ENCODE measurements around the gene PTRH2. TPM values are rescaled to one million over a fixed set of nuclear protein-coding genes. Genes with fewer than 3 reads are reported as not detected.

Gene PTRH2
- polyA plus RNA-seq, 4 donors = 8.6 to 29.9 (median 20.0) TPM

DNA sequence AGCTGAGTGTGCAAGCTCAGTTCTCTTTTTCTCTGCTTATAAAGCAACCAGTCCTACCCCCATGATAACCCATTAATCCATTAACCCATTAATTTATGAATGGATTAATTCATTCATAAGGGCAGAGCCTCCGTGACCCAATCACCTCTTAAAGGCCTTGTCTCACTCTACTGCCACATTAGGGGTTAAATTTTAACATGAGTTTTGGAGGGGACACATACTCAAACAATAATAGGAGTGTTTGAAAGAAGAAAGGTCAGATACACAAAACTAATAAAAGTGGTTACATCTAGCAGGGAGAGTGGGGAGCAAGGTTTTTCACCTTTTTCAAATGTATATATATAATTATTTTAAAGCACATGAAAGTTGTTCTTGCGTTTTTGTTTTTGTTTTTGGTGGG is 7.0 kb upstream of the PTRH2 start:
- Histone ChIP-seq H3K9me3 (ENCODE audit: control insufficient read depth in 2 of 2, insufficient read depth in 1 of 2, low read depth in 1 of 2, low read length in 1 of 2) (no peaks in the 10 kb centered on the region), H3K27me3 (ENCODE audit: control insufficient read depth in 3 of 3, insufficient read depth in 3 of 3, low read length in 3 of 3) (no peaks in the 10 kb centered on the region), H3K36me3 (ENCODE audit: control insufficient read depth in 3 of 3, insufficient read depth in 2 of 3, low read depth in 1 of 3, low read length in 3 of 3) (peaks cover 0 to 17% (median 1%) of the 10 kb centered on the region in 3 donors), H3K27ac (ENCODE audit: low read depth in 1 of 3, low read length in 2 of 3) (no peak overlapping the region), H3K4me3 (ENCODE audit: low read depth in 1 of 3, low read length in 3 of 3) (no peak overlapping the region), H3K4me1 (ENCODE audit: control insufficient read depth in 3 of 3, insufficient read depth in 2 of 3, low read depth in 1 of 3, low read length in 2 of 3) (peaks cover 2 to 18% (median 6%) of the 10 kb centered on the region in 3 donors)
- 75 to 91% (median 88%) methylated on average over 2 of the region's 2 CpGs for WGBS, 3 donors
- FAIRE-seq (no peak), DNase-seq (no peak)

DNA sequence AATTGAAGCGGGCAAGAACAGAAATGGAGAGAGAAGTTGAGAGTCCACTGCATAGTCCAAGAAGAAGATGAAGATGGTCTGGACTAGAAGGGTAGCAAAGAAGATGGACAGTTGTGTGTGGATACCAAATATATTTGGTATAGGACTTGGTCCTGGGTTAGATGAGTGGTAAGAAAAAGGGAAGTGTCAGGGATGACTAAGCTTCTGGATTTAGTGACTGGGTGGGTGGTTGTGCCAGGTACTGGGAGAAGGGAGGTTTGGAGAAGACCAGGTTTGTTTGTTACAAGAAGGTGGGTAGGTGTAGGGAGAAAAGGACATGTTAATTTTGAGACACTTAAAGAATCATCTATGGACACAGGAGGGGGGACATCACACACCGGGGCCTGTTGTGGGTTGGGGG is 5.6 kb upstream of the PTRH2 start:
- Histone ChIP-seq H3K27me3 (ENCODE audit: control insufficient read depth in 3 of 3, insufficient read depth in 3 of 3, low read length in 3 of 3) (no peaks in the 10 kb centered on the region), H3K4me1 (ENCODE audit: control insufficient read depth in 3 of 3, insufficient read depth in 2 of 3, low read depth in 1 of 3, low read length in 2 of 3) (peaks cover 2 to 18% (median 6%) of the 10 kb centered on the region in 3 donors), H3K4me3 (ENCODE audit: low read depth in 1 of 3, low read length in 3 of 3) (no peak overlapping the region), H3K9me3 (ENCODE audit: control insufficient read depth in 2 of 2, insufficient read depth in 1 of 2, low read depth in 1 of 2, low read length in 1 of 2) (no peaks in the 10 kb centered on the region), H3K27ac (ENCODE audit: low read depth in 1 of 3, low read length in 2 of 3) (no peak overlapping the region), H3K36me3 (ENCODE audit: control insufficient read depth in 3 of 3, insufficient read depth in 2 of 3, low read depth in 1 of 3, low read length in 3 of 3) (peaks cover 0 to 11% (median 1%) of the 10 kb centered on the region in 3 donors)
- DNase-seq = no peak
- WGBS, 3 donors = 94 to 97% (median 96%) methylated on average over 2 of the region's 2 CpGs
- no peak for FAIRE-seq

DNA sequence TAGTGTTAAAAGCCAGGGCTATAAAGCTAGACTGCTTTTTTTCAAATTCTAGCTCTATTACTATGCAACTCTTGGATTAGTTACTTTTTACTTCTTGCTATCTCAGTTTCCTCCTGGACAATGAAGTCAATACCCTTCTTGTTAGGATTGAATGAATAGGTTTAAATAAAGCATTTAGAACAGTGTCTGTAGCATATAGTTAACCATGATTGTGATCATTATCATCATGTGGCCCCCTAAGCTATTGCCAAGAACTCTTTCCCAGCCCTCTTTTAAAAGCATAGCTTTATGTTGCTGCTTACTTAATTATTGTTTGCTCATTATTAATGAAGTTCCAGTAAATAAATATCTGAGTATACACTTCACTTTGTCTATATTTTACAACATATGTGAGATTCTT is 4.7 kb upstream of the PTRH2 start:
- DNase-seq = no peak
- Histone ChIP-seq H3K4me1 (ENCODE audit: control insufficient read depth in 3 of 3, insufficient read depth in 2 of 3, low read depth in 1 of 3, low read length in 2 of 3) (peaks cover 2 to 18% (median 6%) of the 10 kb centered on the region in 3 donors), H3K27me3 (ENCODE audit: control insufficient read depth in 3 of 3, insufficient read depth in 3 of 3, low read length in 3 of 3) (no peaks in the 10 kb centered on the region), H3K27ac (ENCODE audit: low read depth in 1 of 3, low read length in 2 of 3) (no peak overlapping the region), H3K9me3 (ENCODE audit: control insufficient read depth in 2 of 2, insufficient read depth in 1 of 2, low read depth in 1 of 2, low read length in 1 of 2) (no peaks in the 10 kb centered on the region), H3K4me3 (ENCODE audit: low read depth in 1 of 3, low read length in 3 of 3) (no peak overlapping the region), H3K36me3 (ENCODE audit: control insufficient read depth in 3 of 3, insufficient read depth in 2 of 3, low read depth in 1 of 3, low read length in 3 of 3) (peaks cover 0 to 3% (median 1%) of the 10 kb centered on the region in 3 donors)
- no peak for FAIRE-seq

DNA sequence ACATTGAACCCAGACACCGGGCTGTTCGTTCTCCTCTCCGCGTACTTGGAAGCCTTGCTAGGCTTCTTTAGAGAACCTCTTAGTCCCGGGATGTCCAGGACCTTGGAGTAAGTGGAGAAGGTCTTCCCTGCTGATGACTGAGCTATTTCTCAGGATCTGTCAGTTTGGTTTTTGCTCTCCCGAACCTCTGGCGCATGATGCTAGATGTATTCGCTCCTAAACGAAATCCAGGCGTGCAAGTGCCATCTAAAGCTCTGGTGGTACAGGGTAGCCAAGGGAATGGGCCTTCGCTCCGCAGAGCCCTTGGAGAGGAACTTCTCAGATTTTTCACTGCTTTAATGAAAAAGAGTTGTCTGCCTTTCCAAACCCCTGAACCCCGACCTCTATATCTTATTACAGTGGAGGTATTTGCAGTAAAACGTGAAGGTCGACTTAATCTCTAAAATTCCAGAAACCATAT is 771 bp upstream of the PTRH2 start:
- FAIRE-seq = no peak
- no peak for DNase-seq
- H3K4me3 ChIP-seq (ENCODE audit: low read depth in 1 of 3, low read length in 3 of 3) = peak overlapping the region; percentile 61 to 97 (median 72)
- H3K27me3 ChIP-seq (ENCODE audit: control insufficient read depth in 3 of 3, insufficient read depth in 3 of 3, low read length in 3 of 3) = no peaks in the 10 kb centered on the region
- H3K9me3 ChIP-seq (ENCODE audit: control insufficient read depth in 2 of 2, insufficient read depth in 1 of 2, low read depth in 1 of 2, low read length in 1 of 2) = no peaks in the 10 kb centered on the region
- peaks cover 8 to 17% (median 9%) of the 10 kb centered on the region in 3 donors for H3K4me1 ChIP-seq (ENCODE audit: control insufficient read depth in 3 of 3, insufficient read depth in 2 of 3, low read depth in 1 of 3, low read length in 2 of 3)
- H3K36me3 ChIP-seq (ENCODE audit: control insufficient read depth in 3 of 3, insufficient read depth in 2 of 3, low read depth in 1 of 3, low read length in 3 of 3) = peaks cover 0 to 5% (median 0%) of the 10 kb centered on the region in 3 donors
- 1 to 3% (median 2%) methylated on average over 15 of the region's 15 CpGs for WGBS, 3 donors
- peak overlapping the region; percentile 91 to 98 (median 97) for H3K27ac ChIP-seq (ENCODE audit: low read depth in 1 of 3, low read length in 2 of 3)

GRCh38 chr17:59702304-59702703 is 4.9 kb downstream of the PTRH2 start:
- no peak overlapping the region for H3K4me3 ChIP-seq (ENCODE audit: low read depth in 1 of 3, low read length in 3 of 3)
- H3K27me3 ChIP-seq (ENCODE audit: control insufficient read depth in 3 of 3, insufficient read depth in 3 of 3, low read length in 3 of 3) = no peaks in the 10 kb centered on the region
- peaks cover 1 to 20% (median 3%) of the 10 kb centered on the region in 3 donors for H3K36me3 ChIP-seq (ENCODE audit: control insufficient read depth in 3 of 3, insufficient read depth in 2 of 3, low read depth in 1 of 3, low read length in 3 of 3)
- H3K9me3 ChIP-seq (ENCODE audit: control insufficient read depth in 2 of 2, insufficient read depth in 1 of 2, low read depth in 1 of 2, low read length in 1 of 2) = no peaks in the 10 kb centered on the region
- no peak for FAIRE-seq
- WGBS, 3 donors = 94 to 96% (median 94%) methylated on average over 7 of the region's 7 CpGs
- no peak overlapping the region for H3K27ac ChIP-seq (ENCODE audit: low read depth in 1 of 3, low read length in 2 of 3)
- DNase-seq = no peak
- peaks cover 2 to 6% (median 5%) of the 10 kb centered on the region in 3 donors for H3K4me1 ChIP-seq (ENCODE audit: control insufficient read depth in 3 of 3, insufficient read depth in 2 of 3, low read depth in 1 of 3, low read length in 2 of 3)

GRCh38 chr17:59699786-59700185 is 7.4 kb downstream of the PTRH2 start:
- no peak for FAIRE-seq
- WGBS, 3 donors = 93 to 96% (median 95%) methylated on average over 6 of the region's 6 CpGs

DNA sequence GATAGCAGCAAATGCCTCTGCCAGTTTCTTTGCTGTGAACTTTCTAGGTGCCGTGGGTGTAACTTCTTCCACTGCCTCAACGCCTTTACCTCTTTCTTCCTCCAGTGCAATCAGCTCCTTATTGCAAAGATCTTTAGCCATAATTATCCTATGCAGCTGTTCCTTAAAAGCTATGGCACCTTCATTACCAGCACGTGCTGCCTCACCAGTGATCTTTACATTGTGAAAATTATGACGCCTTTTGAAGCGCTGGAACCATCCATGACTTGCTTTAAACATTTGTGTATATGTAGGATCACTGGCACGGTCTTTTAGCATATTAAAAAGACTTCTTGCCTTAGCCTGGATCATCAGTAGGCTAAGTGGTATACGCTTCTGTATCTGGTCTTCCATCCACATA is 8.0 kb downstream of the PTRH2 start:
- FAIRE-seq (no peak), DNase-seq (no peak)
- Histone ChIP-seq H3K27ac (ENCODE audit: low read depth in 1 of 3, low read length in 2 of 3) (no peak overlapping the region), H3K4me1 (ENCODE audit: control insufficient read depth in 3 of 3, insufficient read depth in 2 of 3, low read depth in 1 of 3, low read length in 2 of 3) (peaks cover 0 to 11% (median 3%) of the 10 kb centered on the region in 3 donors), H3K27me3 (ENCODE audit: control insufficient read depth in 3 of 3, insufficient read depth in 3 of 3, low read length in 3 of 3) (no peaks in the 10 kb centered on the region), H3K9me3 (ENCODE audit: control insufficient read depth in 2 of 2, insufficient read depth in 1 of 2, low read depth in 1 of 2, low read length in 1 of 2) (no peaks in the 10 kb centered on the region), H3K4me3 (ENCODE audit: low read depth in 1 of 3, low read length in 3 of 3) (no peak overlapping the region), H3K36me3 (ENCODE audit: control insufficient read depth in 3 of 3, insufficient read depth in 2 of 3, low read depth in 1 of 3, low read length in 3 of 3) (peaks cover 1 to 25% (median 3%) of the 10 kb centered on the region in 3 donors)
- 95 to 97% (median 97%) methylated on average over 7 of the region's 7 CpGs for WGBS, 3 donors

More at GRCh38 chr17:59699786-59700185, 7.4 kb downstream of the PTRH2 start:
- peaks cover 1 to 25% (median 3%) of the 10 kb centered on the region in 3 donors for H3K36me3 ChIP-seq (ENCODE audit: control insufficient read depth in 3 of 3, insufficient read depth in 2 of 3, low read depth in 1 of 3, low read length in 3 of 3)
- no peaks in the 10 kb centered on the region for H3K27me3 ChIP-seq (ENCODE audit: control insufficient read depth in 3 of 3, insufficient read depth in 3 of 3, low read length in 3 of 3)
- H3K4me3 ChIP-seq (ENCODE audit: low read depth in 1 of 3, low read length in 3 of 3) = no peak overlapping the region
- H3K4me1 ChIP-seq (ENCODE audit: control insufficient read depth in 3 of 3, insufficient read depth in 2 of 3, low read depth in 1 of 3, low read length in 2 of 3) = peaks cover 0 to 11% (median 3%) of the 10 kb centered on the region in 3 donors
- H3K27ac ChIP-seq (ENCODE audit: low read depth in 1 of 3, low read length in 2 of 3) = no peak overlapping the region
- no peaks in the 10 kb centered on the region for H3K9me3 ChIP-seq (ENCODE audit: control insufficient read depth in 2 of 2, insufficient read depth in 1 of 2, low read depth in 1 of 2, low read length in 1 of 2)
- no peak for DNase-seq

DNA sequence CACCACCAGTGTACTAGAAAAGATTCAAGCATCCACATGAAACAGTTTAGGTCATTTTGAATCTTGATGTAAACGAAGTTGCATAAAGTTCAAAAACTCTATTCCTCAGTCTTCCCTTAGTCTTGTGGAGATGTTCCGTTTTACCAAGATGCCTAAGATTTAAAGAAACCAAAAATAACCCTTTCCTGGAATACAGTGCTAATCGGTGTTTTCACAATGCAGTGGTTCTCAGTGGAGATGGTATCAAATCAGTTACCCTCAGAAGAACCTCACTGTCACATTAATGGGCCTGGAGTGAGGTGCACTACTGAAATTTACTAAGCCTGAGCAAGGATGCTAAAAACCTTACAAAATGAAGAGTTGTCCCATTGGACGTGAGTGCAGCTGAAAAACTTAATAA is 9.1 kb downstream of the PTRH2 start:
- Histone ChIP-seq H3K36me3 (ENCODE audit: control insufficient read depth in 3 of 3, insufficient read depth in 2 of 3, low read depth in 1 of 3, low read length in 3 of 3) (peaks cover 3 to 30% (median 6%) of the 10 kb centered on the region in 3 donors), H3K4me3 (ENCODE audit: low read depth in 1 of 3, low read length in 3 of 3) (no peak overlapping the region), H3K27me3 (ENCODE audit: control insufficient read depth in 3 of 3, insufficient read depth in 3 of 3, low read length in 3 of 3) (no peaks in the 10 kb centered on the region), H3K9me3 (ENCODE audit: control insufficient read depth in 2 of 2, insufficient read depth in 1 of 2, low read depth in 1 of 2, low read length in 1 of 2) (no peaks in the 10 kb centered on the region), H3K27ac (ENCODE audit: low read depth in 1 of 3, low read length in 2 of 3) (no peak overlapping the region), H3K4me1 (ENCODE audit: control insufficient read depth in 3 of 3, insufficient read depth in 2 of 3, low read depth in 1 of 3, low read length in 2 of 3) (peaks cover 0 to 11% (median 3%) of the 10 kb centered on the region in 3 donors)
- no peak for DNase-seq
- no peak for FAIRE-seq
- 78 to 83% (median 79%) methylated on average over 4 of the region's 4 CpGs for whole genome bisulfite sequencing, 3 donors

All from small intestine (tissue), 7 donors.